Transverse colon (tissue), 4 donors: ENCODE data around the gene GNRH2.

Source experiments
- EP300 ChIP-seq: sonication (generic); formaldehyde crosslinking; IDR thresholded peaks from one replicate; pipeline ENCODE4 v1.6.1; 2017; ENCODE audit warnings: antibody characterized with exemption, low read depth
- POLR2A ChIP-seq: fragments of 450-650 bp; IDR thresholded peaks from one replicate; pipeline ENCODE4 v1.6.1; 2016; ENCODE audit warnings: antibody characterized with exemption, mild to moderate bottlenecking, moderate library complexity
- POLR2AphosphoS5 ChIP-seq, 3 donors: sonication (generic); formaldehyde crosslinking; IDR thresholded peaks; one replicate each; pipeline ENCODE4 v1.6.1; 2016; ENCODE audit warnings: antibody characterized with exemption in 3 of 3
- TF ChIP-seq, protein P1 (sequence below), 5 experiments: fragments of 200-600 bp in 3 of 5; fragments of 450-650 bp in 2 of 5; sonication (generic) in 3 of 5; IDR thresholded peaks; 1 replicate in 2 of 5; 2 replicates in 3 of 5; pipeline ENCODE4 v1.5.1; 2016 to 2017; ENCODE audit warnings: antibody characterized with exemption in 5 of 5, inconsistent platforms in 3 of 5, mild to moderate bottlenecking in 2 of 5, moderate library complexity in 1 of 5

DNA sequence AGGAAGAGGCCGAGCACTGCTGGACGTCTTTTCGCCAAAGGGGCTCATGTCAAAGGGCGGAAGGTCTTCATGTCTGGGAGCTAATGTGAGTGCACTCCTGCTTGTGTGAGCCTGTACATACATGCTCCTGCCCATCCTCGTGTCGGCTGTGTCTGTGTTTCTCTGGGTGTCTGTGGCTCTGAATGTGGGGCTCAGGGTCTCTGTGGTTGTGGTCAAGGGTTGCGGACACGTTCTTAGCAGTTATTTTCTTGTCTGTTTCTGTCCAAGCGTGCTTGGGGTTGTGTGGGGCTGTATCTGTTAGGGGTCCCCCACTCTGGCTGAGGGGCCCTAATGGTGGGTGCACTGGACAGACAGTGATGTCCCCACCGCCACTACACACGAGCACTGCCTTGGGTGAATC is 38.2 kb downstream of the GNRH2 start:
- TF ChIP-seq, protein P1, sequence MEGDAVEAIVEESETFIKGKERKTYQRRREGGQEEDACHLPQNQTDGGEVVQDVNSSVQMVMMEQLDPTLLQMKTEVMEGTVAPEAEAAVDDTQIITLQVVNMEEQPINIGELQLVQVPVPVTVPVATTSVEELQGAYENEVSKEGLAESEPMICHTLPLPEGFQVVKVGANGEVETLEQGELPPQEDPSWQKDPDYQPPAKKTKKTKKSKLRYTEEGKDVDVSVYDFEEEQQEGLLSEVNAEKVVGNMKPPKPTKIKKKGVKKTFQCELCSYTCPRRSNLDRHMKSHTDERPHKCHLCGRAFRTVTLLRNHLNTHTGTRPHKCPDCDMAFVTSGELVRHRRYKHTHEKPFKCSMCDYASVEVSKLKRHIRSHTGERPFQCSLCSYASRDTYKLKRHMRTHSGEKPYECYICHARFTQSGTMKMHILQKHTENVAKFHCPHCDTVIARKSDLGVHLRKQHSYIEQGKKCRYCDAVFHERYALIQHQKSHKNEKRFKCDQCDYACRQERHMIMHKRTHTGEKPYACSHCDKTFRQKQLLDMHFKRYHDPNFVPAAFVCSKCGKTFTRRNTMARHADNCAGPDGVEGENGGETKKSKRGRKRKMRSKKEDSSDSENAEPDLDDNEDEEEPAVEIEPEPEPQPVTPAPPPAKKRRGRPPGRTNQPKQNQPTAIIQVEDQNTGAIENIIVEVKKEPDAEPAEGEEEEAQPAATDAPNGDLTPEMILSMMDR (IDR thresholded peaks at IDR 0.05): no peak
- no peak for TF ChIP-seq EP300
- no peak for TF ChIP-seq POLR2A
- TF ChIP-seq POLR2AphosphoS5 (IDR thresholded peaks at IDR 0.05): no peak
